T-helper 1 cell treated with Interleukin-12 subunit alpha and Interleukin-12 subunit beta and Interleukin-4 antibody, amounts not matched to agents 30 ng/mL and 1 ng/mL, for 36 hours (primary cell): ENCODE results near the gene GTF3C1. TPM values are rescaled to one million over a fixed set of nuclear protein-coding genes. Genes with fewer than 3 reads are reported as not detected.
"Not testable (repeated sequence)": the region's sequence is repeated elsewhere in the genome, so short reads cannot be mapped to it uniquely, and the experiment has no call there.

ENCODE experiments used
- intact Hi-C: fragments of 100-400 bp; cut with micrococcal nuclease; formaldehyde crosslinking; loops from one replicate; pipeline ENCODE4 v1.15.1; 2024
- total RNA-seq: library from RNA; stranded (reverse); gene quantifications from 2 replicates; pipeline ENCODE4 v1.2.3, GENCODE V29; 2022

Gene GTF3C1, protein sequence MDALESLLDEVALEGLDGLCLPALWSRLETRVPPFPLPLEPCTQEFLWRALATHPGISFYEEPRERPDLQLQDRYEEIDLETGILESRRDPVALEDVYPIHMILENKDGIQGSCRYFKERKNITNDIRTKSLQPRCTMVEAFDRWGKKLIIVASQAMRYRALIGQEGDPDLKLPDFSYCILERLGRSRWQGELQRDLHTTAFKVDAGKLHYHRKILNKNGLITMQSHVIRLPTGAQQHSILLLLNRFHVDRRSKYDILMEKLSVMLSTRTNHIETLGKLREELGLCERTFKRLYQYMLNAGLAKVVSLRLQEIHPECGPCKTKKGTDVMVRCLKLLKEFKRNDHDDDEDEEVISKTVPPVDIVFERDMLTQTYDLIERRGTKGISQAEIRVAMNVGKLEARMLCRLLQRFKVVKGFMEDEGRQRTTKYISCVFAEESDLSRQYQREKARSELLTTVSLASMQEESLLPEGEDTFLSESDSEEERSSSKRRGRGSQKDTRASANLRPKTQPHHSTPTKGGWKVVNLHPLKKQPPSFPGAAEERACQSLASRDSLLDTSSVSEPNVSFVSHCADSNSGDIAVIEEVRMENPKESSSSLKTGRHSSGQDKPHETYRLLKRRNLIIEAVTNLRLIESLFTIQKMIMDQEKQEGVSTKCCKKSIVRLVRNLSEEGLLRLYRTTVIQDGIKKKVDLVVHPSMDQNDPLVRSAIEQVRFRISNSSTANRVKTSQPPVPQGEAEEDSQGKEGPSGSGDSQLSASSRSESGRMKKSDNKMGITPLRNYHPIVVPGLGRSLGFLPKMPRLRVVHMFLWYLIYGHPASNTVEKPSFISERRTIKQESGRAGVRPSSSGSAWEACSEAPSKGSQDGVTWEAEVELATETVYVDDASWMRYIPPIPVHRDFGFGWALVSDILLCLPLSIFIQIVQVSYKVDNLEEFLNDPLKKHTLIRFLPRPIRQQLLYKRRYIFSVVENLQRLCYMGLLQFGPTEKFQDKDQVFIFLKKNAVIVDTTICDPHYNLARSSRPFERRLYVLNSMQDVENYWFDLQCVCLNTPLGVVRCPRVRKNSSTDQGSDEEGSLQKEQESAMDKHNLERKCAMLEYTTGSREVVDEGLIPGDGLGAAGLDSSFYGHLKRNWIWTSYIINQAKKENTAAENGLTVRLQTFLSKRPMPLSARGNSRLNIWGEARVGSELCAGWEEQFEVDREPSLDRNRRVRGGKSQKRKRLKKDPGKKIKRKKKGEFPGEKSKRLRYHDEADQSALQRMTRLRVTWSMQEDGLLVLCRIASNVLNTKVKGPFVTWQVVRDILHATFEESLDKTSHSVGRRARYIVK (N-terminal part only)
- 58.5 and 63.9 TPM in 2 replicates for total RNA-seq

GRCh38 chr16:27549746-27550581, at the start of gene GTF3C1, which contains the start of gene KATNIP:
TSS of gene GTF3C1 (minus strand) at chr16:27549913. CDS start at chr16:27549890, 23 bp downstream.
TSS of gene KATNIP (plus strand) at chr16:27550144. CDS start at chr16:27550171, 27 bp downstream.
- intact Hi-C loops: loop anchor here (1.0 to 10.0 kb wide), 5 partner anchors 29 to 662 kb away; partner anchors contain the start of genes IL21R, KDM8 and XPO6

GRCh38 chr16:27598931-27599565, 49.3 kb upstream of the GTF3C1 start:
- intact Hi-C loops: no loop called here

- intact Hi-C loops: no loop called here
Measured at GRCh38 chr16:27598220-27598619, 48.5 kb upstream of the GTF3C1 start.

GRCh38 chr16:27597361-27597760, 47.6 kb upstream of the GTF3C1 start:
- intact Hi-C loops: no loop called here

DNA sequence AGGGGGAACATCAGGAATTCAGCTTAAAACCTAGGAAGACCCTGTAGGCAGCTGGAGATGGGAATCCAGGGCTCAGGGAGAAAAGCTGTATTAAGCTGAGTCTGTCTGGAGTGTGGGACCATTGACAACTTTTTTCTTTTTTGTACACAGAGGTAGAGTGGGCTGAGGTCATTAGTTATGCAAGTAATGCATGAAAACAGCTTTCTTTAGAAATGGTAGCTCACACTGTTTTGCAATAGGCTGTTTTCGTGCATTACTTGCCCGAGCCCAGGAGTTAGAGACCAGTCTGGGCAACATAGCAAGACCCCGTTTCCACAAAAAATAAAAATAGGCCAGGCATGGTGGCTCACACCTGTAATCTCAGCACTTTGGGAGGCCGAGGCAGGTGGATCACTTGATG, 46.7 kb upstream of the GTF3C1 start:
- intact Hi-C loops: no loop called here

DNA sequence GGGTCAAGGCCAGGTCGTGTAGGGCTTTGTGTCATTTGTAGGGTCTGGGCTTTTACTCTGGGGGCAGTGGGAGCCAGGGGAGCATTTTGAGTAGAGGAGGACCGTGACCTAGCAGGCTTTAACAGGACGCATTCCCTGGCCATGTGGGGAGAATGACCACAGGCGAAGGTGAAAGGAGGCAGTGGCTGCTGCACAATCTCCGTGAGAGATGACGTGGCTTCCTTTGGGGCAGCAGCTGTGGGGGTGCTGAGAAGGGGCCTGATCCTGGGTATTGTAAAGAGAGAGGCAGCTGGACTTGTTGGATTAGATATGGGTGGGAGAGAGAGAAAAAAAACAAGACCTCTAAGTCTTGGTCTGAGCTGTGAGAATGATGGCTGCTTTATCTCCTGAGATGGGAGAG, 46.3 kb upstream of the GTF3C1 start:
- intact Hi-C loops: no loop called here

DNA sequence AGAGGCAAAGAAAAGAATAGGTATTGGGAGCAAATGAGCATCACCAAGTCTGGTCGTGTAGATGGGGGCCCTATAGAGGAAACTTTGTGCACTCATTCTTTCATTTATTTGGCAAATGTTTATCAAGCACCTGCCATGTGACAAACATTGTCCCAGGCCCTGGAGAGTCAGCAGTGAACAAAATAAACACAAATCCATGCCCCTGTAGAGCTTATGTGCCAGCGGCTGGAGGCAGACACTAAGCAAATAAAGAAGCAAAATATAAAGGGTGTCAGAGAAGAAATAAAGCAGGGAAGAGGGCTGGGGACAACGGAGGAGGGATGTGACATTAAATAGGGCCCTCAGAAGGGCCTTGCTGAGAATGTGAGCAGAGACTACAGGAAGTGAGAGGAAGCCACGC, 45.8 kb upstream of the GTF3C1 start:
- intact Hi-C loops: no loop called here

- intact Hi-C loops: no loop called here
Measured at GRCh38 chr16:27591837-27592236, 42.1 kb upstream of the GTF3C1 start.

- intact Hi-C loops: no loop called here
Measured at GRCh38 chr16:27588057-27588456, 38.3 kb upstream of the GTF3C1 start.

DNA sequence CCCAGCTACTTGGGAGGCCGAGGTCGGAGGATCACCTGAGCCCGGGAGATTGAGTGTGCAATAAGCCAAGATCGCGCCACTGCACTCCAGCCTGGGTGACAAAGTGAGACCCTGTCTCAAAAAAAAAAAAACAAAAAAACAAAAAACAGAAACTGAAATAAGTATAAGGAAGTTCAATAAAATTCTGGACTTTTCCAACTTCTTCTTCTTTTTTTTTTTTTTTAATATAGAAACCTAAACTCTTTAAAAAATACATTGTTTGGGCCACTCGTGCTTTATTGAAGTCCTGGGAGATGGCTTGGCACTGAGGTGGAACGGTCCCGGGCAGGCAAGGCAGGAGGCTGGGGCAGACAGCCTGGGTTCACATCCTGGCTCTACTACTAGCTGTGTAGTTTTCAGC, 37.0 kb upstream of the GTF3C1 start:
- intact Hi-C loops: no loop called here

GRCh38 chr16:27585200-27585599, 35.5 kb upstream of the GTF3C1 start:
- intact Hi-C loops: no loop called here

GRCh38 chr16:27583634-27584033, 33.9 kb upstream of the GTF3C1 start:
- intact Hi-C loops: no loop called here

- intact Hi-C loops: no loop called here
Measured at GRCh38 chr16:27582883-27583282, 33.2 kb upstream of the GTF3C1 start.

- intact Hi-C loops: loop anchor here (2.0 kb wide), 1 partner anchor 29 kb away; the partner anchor contains the start of gene KATNIP
Measured at GRCh38 chr16:27579087-27579980, 29.6 kb upstream of the GTF3C1 start.

- intact Hi-C loops: no loop called here
Measured at GRCh38 chr16:27576729-27577128, 27.0 kb upstream of the GTF3C1 start.

- intact Hi-C loops: no loop called here
Measured at GRCh38 chr16:27572711-27573110, 23.0 kb upstream of the GTF3C1 start.

DNA sequence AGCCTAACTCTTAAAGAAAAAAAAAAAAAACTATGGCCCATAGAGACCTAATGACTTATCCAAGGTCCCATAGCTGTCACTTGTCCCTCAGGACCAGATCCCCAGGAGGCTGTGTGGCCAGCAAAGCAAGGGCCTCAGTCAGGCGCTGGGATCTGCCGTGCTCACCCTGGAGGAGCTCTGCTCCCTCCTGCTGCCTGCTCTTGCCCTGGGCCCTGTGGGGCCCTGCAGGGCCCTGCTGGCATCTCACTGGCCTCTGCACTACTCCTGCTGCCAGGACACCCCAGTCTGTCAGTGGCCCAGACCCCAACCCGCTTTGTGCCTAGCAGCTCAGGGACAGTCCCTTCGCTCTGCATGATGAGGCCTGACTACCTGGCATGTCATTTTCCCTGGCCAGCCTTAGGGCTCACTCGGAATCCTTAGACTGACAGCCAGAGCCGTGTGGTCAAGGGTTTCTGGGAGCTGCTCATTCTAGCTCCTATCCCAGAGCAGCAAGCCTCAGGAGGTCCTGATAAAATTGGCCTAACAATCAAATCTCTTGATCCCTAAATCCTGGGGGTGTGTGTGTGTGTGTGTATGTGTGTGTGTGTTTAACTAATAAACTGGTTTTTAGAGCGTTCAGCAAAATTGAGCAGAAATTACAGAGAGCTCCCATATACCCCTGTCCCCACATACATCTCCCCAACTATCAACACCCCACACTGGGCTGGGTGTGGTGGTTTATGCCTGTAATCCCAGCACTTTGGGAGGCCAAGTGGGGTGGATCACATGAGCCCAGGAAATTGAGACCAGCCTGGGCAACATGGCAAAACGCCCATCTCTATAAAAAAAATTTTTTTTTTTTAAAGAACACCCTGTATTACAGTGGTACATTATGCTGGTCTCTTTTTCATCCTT, 22.0 kb upstream of the GTF3C1 start:
- intact Hi-C loops: no loop called here

- intact Hi-C loops: not testable (repeated sequence)
Measured at GRCh38 chr16:27570986-27571385, 21.3 kb upstream of the GTF3C1 start.
